Measurements from ENCODE around the gene MRPL42.
A peak's percentile ranks its signal among the peaks of the same experiment; 100 is the strongest.
"Not testable (repeated sequence)": the region's sequence is repeated elsewhere in the genome, so short reads cannot be mapped to it uniquely, and the experiment has no call there.

Gene MRPL42

DNA sequence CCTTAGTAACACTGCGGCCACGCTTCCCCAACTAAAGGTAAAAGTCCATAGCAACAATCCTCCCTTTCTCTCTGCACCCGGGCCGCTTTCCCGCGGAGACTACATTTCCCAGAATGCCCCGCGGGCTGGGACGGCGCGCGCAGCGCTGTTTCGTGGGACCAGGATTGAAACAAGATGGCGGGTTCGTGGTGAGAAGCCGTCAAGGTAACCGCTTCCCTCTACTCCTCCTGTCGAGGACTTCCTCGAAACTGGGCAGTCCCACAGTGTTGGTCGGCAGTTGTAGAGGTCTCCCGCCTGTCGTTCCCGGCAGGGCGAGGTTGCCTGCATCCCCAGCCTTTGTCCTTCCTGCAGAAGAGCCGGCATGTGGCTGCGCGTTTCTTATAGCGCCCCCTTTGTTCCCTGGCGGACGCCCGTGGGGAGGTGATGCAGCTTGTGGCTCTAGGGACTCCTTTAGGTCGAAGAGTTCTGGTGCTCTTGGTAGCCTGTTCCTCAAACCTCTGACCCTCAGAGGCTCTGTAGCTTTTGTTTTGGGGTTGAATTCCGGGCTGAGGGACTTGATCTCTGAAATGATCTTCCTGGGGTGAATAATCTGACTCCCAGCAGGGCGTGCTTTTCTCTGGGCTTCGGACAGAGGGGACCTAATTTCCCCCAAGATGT is at the start of gene MRPL42:
TSS of gene MRPL42 (plus strand) at position 164 of the 657 bp plus-strand sequence. CDS start 1,772 bp downstream, outside the sequence.
- peak; percentile 83 for DNase-seq (ENCODE audit: low read depth)

DNA sequence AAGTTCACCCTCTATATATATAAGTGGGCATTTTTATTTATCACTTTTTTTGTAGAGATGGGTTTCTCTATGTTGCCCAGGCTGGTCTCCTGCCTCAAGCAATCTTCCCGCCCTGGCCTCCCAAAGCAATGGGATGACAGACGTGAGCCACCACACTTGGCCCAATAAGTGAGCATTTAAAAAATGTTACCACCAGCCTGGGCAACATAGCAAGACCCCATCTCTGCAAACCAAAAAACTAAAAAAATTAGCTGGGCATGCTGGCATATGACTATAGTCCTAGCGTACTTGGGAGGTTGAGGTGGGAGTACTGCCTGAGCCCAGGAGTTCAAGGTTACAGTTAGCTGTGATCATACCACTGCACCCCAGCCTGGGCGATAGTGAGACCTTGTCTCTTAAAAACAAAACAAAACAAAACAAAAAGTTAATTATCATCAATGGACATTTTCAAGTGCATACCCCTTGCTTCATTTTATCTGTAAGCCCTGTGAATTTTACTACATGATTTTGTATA is 49.3 kb upstream of the MRPL42 start:
- DNase-seq (ENCODE audit: low read depth) = no peak

DNA sequence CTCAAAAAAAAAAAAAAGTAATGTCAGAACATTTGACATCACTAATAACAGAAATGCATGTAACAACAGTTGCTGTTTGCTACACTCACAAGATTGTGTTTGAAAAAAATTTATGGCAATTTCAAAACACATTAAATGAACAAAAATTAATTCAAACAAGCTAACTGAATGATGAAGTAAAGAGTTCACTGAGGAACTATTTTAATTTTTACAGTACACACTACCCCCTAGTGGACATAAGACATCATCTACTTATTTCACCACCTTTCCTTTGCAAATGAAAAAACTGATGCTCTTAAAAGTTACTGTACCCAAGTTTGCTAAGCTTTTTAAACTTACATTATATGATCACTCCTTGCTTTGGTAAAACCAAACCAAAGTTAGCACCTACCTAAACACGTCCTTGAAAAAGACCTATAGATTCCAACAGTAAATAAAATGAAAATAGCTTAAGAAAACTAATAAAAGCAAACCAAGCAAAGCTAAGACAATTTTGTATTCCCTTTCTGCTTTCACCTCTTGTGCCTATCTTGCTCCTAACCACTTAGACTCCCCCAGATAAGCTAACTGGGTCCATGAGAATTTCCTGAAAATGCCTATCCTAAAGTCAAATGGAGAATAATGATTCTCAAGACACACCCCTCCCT is 47.8 kb upstream of the MRPL42 start:
- DNase-seq (ENCODE audit: low read depth) = no peak

DNA sequence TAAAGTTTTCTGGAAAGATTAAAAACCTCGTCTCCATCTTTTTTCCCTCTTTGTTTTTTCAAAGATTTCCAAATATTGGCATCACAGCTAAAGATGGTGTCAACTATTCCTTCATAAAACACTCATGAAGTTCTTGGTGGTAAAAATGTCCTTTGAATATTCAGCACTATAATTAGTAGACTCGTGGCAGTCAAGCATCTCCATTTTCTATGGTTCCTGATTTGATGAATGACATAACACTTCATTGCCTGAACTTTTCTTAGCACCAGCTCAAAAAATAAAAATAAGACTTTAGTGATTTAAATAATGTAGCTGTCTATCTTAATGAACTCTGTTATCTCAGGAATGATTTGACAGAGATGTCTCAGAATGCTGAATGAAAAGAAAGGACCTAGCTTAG is 45.3 kb upstream of the MRPL42 start:
- no peak for DNase-seq (ENCODE audit: low read depth)

DNA sequence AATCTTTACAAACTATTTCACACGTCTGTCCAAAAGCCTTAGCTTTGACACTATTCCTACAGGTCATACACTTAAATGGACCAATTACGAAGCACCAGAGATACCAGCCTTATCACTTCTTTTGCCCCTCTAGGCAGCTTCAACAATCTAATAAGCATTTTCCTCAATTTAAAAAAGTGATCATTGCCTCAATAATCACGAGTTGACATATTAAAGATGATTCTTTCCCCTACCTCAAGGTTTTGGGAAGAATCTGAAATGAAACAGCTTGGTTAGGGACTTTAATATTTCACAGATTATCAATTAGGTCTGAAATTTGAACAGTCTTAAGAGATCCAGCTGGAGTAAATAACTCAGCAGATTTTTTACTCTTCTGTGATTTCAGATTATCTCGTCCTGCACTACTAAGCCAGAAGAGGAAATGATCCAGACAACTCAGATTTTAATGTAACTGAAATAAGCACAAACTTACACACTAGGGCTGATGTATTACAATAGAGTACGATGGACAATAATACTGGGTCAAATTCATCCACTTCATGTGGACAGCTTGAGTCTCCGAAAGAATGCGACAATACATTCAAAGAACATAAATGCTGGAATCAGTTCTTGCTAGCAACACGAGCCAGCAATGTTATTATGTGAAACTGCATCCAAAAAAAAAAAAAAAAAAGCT is 41.4 kb upstream of the MRPL42 start:
- DNase-seq (ENCODE audit: low read depth) = no peak

DNA sequence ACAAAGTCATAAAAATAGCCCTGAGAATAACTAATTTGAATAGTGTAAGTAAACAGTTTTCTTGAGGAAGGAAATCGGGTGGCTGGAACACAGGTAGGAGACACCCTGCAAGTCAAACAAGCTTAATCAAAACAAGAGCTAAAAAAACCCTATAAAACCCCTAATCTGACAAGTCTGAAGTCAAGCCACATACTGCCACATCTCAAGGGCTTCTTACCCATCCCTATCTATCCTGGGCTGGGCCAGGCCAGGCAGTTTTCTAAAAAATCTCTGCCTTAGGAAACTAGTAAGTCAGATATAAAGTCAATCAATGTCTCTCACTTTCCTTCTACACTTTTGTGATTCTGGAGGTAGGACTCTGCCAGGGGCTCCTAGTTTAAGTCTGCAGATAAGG is 40.9 kb upstream of the MRPL42 start:
- no peak for DNase-seq (ENCODE audit: low read depth)

DNA sequence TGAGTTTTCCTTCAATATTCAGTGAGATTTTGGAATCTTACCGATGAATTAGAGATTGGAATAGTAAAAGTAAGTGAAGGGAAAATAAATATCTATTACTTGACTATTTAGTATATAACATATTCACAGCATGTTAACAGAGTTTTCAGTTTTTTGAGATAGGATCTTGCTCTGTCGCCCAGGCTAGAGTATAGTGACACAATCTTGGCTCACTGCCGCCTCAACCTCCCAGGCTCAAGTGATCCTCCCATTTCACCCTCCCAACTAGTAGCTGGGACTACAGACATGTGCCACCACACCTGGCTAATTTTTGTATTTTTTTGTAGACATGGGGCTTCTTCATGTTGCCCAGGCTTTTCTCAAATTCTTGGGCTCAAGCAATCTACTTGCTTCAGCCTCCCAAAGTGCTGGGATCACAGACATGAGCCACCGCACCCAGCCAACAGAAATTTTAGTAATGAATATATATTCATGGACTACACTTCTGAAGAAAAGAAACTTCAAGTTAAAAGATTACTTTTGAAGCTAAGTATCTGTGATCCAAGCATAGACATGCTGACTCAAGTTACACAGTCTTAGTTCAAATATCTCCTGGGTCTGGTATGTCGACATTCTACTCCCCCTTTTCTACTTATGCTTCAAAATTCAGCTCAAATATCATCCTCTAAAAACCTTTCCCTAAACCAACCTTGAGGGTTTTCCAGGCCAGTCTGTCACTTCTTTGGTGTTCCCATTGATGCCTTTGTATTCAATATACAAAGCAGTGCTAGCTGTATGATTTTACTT is 39.3 kb upstream of the MRPL42 start:
- no peak for DNase-seq (ENCODE audit: low read depth)

DNA sequence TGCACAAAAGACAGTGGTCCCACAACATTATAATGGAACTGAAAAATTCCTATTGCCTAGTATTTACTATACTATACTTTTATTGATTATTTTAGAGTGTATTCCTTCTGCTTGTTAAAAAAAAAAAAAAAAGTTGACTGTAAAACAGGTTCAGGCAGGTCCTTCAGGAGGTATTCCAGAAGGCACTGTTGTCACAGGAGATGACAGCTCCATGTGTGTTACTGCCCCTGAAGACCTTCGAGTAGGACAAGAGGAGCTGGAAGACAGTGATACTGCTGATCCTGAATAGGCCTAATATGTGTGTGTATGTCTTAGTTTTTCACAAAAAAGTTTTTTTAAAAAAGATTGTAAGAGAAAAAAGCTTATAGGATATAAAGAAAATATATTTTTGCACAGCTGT is 37.9 kb upstream of the MRPL42 start:
- DNase-seq (ENCODE audit: low read depth) = no peak

DNA sequence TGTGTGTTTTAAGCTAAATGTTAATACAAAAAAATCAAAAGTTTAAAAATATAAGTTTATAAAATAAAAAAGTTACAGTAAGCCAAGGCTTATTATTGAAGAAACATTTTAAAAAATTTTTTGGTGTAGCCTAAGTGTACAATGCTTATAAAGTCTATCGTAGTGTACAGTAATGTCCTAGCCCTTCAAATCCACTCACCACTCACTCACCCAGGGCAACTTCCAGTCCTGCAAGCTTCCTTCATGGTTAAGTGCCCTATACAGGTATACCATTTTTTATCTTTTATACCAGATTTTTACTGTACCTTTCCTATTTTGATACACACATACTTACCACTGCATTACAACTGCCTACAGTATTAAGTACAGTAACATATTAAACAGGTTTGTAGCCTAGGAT is 37.5 kb upstream of the MRPL42 start:
- DNase-seq (ENCODE audit: low read depth) = no peak

DNA sequence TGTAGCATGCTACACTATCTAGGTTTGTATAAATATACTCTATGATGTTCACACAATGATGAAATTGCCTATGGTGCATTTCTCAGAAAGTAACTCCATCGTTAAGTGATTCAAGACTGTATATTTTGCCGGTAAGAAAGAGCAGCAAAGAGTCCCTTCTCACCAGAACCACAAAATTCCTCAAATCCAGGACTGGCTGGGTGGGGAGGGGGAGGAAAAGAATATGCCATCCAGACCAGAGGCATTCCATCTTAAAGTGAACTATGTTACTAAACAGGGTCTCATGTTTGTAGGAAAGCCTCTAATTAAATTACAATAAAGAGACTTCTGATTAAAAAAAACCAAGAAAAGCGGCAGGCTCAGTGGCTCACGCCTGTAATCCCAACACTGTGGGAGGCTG is 37.0 kb upstream of the MRPL42 start:
- no peak for DNase-seq (ENCODE audit: low read depth)

DNA sequence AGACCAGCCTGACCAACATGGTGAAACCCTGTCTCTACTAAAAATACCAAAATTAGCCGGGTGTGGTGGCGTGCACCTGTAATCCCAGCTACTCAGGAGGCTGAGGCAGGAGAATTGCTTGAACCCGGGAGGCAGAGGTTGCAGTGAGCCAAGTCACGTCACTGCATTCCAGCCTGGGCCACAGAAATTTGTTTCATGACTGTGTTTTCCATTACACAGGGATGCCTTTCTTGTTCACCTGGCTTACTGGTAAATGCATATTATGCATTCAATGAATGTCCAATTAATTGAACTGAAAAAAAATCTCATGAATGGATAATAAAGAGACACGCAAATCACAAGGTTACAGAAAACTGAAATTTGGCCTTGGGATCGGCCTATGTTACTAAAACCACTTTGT is 35.3 kb upstream of the MRPL42 start:
- DNase-seq (ENCODE audit: low read depth) = not testable (repeated sequence)

DNA sequence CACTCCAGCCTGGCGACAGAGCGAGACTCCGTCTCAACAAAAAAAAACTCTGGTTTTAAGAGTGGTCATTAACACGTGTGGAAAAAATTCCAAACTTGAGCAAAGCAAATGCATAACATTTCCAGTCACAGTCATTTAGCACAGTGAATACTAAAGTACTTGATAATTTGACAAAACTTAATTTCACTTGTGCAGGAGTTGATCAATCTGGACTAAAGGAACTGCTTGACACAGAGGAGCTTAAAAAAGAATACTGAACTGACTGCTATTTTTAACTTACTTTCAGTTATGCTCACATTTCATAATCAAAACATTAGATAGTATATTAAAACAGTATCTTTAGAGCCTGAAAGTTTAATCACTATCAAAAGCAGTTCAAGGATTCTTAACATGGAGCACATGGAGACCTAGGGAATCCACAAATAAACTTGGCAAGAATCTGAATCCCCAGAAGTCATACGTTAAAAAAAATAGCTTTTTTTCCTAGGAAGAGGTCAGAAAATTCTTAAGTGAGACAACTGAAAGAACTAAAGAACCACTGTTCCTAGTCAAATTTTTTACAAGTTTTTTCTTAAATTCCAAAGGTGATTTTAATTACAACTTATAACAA is 33.0 kb upstream of the MRPL42 start:
- DNase-seq (ENCODE audit: low read depth) = no peak

DNA sequence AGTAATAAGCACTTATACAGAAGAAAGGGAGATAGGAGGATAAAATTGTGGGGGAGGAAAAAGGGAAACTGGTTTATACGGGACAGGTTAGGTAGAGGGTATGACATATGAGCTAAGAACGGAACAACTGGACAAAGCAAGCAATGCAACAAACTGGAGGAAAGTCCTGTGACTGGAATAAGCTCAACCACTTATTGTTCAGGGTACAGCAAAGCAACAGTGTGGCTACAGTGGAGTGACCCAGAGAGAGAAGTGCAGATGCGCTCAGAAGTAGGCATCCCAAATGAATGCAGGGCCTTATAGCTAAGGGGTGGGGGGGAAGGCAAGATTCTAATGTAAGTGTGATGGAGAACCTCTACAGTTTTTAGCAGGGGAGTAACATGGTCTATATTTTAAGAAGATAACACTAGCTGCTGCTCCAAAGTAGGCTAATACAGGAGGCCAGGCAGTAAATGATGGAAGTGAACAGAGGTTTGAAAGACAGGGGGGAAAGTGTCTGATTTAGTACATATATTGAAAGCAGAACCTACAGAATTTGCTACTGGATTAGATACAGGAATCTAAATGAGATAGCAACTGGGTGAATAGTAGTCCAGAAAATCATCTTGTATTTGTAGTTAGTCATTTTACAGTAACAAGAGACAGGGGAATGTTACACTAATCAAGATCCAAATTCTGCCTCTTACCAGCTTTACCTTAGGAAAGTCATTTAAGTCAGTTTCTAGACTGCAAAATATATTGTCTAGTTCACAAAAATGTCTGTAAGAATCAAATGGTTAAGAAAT is 28.9 kb upstream of the MRPL42 start:
- DNase-seq (ENCODE audit: low read depth) = no peak

DNA sequence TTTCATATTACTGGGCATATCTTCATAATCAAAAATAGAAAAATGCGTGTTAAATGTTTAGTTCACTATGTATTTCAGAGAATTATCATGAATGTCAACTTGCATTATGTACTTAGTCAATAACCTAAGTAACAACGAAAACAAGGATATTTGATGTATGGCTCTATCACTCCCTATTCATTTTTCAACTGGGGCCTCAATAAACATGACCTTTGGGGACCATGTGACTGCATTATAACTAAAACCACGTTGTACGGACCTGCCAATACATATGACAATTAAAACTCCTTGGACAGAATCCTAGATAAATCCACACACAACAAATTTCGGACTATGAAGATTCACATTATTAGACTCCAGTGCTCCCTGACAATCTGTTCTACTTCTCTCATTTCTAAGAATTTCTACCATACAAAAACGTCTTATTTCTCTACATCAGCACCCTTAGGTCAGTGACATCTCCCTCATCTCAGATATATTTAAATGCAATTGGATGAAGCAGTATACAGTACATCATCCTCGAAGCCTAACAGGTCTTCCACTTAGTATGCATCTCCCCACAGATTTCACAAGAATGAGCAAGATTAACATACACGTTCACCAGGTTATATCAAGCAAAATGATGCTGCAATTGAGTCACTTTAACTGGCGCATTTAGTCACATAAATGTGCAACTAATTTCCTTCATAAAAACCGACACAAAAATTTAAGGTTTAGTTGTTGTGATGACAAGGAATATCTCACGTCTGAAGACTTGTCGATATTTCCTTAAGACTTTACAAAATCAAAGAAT is 27.1 kb upstream of the MRPL42 start:
- no peak for DNase-seq (ENCODE audit: low read depth)

DNA sequence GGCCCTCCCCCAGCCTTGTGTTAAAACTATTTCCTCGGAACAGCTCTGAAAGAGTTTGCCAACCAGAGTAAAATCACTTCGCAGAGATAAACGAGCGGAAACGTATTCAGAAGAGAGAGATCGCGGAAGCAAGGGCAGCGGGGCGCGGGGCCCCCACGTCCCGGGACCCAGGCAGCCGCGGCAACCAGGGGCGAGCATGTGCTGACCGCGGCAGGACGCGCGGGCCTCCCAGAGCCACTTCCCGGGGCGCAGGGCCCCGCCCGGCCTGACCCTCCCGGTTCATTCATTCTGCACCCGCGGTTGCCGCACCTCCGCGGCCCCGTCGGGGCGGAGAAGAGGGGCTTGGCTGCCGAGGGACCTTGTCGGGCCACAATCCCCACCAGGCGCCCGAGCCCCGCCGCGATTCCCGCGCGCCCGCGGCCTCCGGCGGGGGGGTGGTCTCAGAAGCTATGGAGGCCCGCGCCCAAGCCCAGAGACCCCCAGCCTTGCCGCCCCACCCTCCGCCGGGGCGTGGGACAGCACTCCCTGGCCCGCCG is 26.2 kb upstream of the MRPL42 start:
- peak; percentile 15 for DNase-seq (ENCODE audit: low read depth)

DNA sequence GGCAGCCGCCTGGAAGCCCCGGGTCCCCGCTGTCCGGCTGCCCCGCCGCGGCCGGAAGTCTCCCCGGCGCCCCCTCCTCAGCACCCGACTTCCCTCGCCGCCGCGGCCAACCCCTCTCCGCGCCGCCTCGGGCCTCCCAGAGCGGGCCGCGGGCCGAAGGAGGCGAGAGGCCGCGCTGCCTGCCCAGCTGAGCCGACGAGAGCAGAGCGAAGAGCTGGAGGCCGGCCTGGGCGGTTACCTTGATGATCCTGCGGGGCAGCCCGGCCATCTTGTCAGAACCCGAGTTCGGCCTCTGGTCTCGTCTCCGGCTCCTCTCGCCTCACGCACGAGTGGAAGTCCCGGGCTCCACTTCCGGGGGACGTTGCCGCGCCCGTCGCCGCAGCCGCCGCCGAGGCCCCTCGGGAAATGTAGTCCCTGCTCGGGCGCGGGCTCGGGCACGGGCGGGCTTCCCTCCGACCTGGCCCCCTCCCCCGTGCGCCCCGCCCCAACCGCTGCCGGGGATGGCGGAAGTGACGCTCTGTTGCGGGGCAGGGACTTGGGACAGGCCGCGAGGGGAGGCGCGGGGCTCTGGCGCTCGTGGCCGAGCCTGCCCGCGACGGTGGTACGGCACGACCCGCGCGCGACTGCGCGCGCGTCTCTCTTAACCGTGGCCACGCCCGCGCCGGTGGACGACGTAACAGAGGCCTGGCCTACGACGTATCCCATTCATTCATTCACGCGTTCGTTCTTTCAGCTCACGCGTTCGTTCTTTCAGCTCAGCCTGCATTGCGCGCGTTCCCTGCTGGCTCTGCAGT is 25.5 kb upstream of the MRPL42 start, which contains the start of gene UBE2N:
TSS of gene UBE2N (minus strand) at position 331 of the 794 bp plus-strand sequence. CDS start at position 268, 63 bp downstream.
- peak; percentile 96 for DNase-seq (ENCODE audit: low read depth)

DNA sequence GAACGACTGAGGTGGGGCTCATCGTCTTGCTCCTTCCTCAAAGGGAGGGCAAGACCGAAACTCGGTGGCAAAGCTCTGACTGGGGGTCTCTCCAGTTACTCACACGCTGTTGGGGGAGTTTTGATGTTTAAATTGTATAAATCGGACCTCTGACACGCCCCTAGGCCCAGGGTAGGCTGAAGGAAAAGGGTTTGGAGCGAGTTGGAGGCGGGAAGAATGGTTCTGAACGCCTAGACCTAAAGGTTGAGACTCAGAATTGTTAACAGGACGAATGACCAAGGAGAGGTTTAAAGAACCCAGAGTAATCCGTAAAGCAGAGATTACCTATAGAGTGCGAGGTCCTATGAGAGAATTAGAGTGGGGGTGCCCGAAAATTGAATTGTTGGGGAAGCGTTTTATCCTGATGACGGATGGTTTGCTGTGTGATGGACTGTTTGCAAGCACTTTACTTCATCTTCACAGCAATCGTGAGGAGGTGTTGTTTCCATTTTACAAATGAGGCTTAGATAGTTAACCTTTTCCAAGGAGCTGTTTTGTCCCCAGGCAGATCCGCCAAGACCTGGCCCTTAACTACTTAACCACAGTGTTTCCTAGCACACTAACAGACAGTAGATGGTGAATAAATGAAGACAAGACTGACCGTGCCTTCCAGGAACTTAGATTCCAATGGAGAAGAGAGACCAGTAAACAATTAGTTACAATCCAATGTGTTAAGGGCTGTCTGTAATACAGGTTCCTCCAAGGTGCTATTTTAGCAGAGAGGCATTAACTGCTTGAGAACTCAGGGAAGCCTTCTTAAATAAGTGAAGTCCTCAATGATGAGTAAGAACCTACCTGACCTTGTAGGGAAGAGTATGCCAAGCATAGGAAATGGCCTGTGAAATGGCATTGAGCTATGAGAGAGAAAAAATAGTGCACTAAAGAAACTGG is 24.6 kb upstream of the MRPL42 start:
- DNase-seq (ENCODE audit: low read depth) = no peak

DNA sequence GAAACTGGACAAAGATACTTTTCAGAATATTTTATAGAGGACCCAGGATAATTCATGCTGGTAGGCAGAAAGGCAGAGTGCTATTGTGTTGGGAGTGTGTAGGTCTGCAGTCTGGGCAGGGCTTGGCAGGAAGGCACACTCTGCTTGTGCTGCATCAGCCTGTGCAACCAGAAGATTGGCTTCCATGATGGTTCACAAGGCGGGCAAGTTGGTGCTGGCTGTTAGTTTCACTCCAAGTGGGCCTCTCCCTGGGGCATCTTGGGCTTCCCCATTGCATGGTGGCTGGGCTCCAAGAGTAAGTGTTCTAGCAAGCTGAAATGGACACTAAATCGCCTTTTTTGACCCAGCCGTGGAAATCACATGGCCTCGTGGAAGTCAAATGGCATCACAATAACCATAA is 23.7 kb upstream of the MRPL42 start:
- no peak for DNase-seq (ENCODE audit: low read depth)
